CD4-positive, CD25-positive, alpha-beta regulatory T cell (primary cell): ENCODE measurements around the gene QTRT2. TPM values are rescaled to one million over a fixed set of nuclear protein-coding genes. Genes with fewer than 3 reads are reported as not detected.

ENCODE experiments used
- ATAC-seq, 2 donors: fragments of 150-1000 bp; cut with Tn5 transposase; one replicate each; pipeline ENCODE4 v1.10.0; 2021; ENCODE audit warnings: low read depth in 2 of 2, moderate number of reproducible peaks in 2 of 2, moderate library complexity in 1 of 2
- DNase-seq, 3 donors: peaks; one replicate each; pipeline versions ENCODE4 v3.0.0 to v3.0.0-alpha.2; 2012 to 2022; ENCODE audit warnings: mixed read lengths in 1 of 3
- H3K27ac ChIP-seq: one replicate; pipeline ENCODE4 v1.7.0; 2013; ENCODE audit warnings: mild to moderate bottlenecking, low read length; ENCODE audit not compliant: insufficient read depth, poor library complexity, severe bottlenecking
- H3K27me3 ChIP-seq: one replicate; pipeline ENCODE4 v1.7.0; 2013; ENCODE audit warnings: low read length; ENCODE audit not compliant: control insufficient read depth, insufficient read depth
- H3K36me3 ChIP-seq: one replicate; pipeline ENCODE4 v1.7.0; 2013; ENCODE audit warnings: mild to moderate bottlenecking, low read length, moderate library complexity; ENCODE audit not compliant: control insufficient read depth, insufficient read depth
- H3K4me1 ChIP-seq: 2 replicates; pipeline ENCODE4 v1.7.0; 2013; ENCODE audit warnings: mild to moderate bottlenecking, low read length; ENCODE audit not compliant: insufficient read depth, control insufficient read depth, poor library complexity, severe bottlenecking
- H3K4me3 ChIP-seq: one replicate; pipeline ENCODE4 v1.7.0; 2013; ENCODE audit warnings: low read depth, mild to moderate bottlenecking, low read length, moderate library complexity
- H3K9me3 ChIP-seq, 2 experiments: 1 replicate in 1 of 2; 2 replicates in 1 of 2; pipeline ENCODE4 v1.7.0; 2013; ENCODE audit warnings: low read length in 2 of 2, mild to moderate bottlenecking in 1 of 2, moderate library complexity in 1 of 2; ENCODE audit not compliant: control insufficient read depth in 2 of 2
- H3K27ac Mint-ChIP-seq, 3 donors: one replicate each; pipeline ENCODE4 v1.8.0; 2020 to 2022; ENCODE audit warnings: mild to moderate bottlenecking in 3 of 3, mixed read lengths in 3 of 3, moderate library complexity in 2 of 3
- H3K27me3 Mint-ChIP-seq: one replicate; pipeline ENCODE4 v1.8.0; 2022; ENCODE audit warnings: mild to moderate bottlenecking, mixed read lengths
- H3K36me3 Mint-ChIP-seq: one replicate; pipeline ENCODE4 v1.8.0; 2020; ENCODE audit warnings: mixed read lengths
- H3K4me1 Mint-ChIP-seq, 4 donors: one replicate each; pipeline ENCODE4 v1.8.0; 2020 to 2022; ENCODE audit warnings: mixed read lengths in 4 of 4, mild to moderate bottlenecking in 1 of 4
- H3K4me3 Mint-ChIP-seq, 4 donors: one replicate each; pipeline ENCODE4 v1.8.0; 2020 to 2022; ENCODE audit warnings: mild to moderate bottlenecking in 4 of 4, mixed read lengths in 4 of 4, moderate library complexity in 3 of 4
- H3K9me3 Mint-ChIP-seq, 7 donors: one replicate each; pipeline ENCODE4 v1.8.0; 2020 to 2022; ENCODE audit warnings: mixed read lengths in 7 of 7, mild to moderate bottlenecking in 3 of 7, moderate library complexity in 2 of 7
- polyA plus RNA-seq, 4 donors: library from polyadenylated mRNA; unstranded; fragments of 300-500 nt; fragmentation: Illumina TruSeq; gene quantifications; one replicate each; pipeline ENCODE4 v1.2.3, GENCODE V29; 2021
- total RNA-seq: library from RNA; stranded (reverse); gene quantifications from one replicate; pipeline ENCODE4 v1.2.3, GENCODE V29; 2022

QTRT2 gene
- total and polyA plus RNA-seq, 5 donors from 2014 or later: 8.3 to 40.2 (median 11.2) TPM

DNA sequence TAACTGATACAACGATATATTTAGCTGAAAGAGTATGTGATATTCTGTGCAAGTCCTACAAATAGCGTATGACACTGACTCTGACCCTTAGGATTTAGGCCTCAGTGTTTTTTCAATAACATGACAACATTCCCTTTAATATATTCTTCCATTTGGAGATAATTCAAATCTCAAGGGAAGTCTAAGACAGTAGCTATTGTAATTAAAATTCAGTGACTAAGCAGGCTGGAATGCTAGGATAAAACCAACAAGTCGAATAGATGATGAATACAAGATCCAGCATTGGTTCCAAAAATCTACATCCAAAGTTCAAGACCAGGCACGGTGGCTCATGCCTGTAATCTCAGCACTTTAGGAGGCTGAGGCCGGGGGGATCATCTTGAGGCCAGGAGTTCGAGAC lies 56.2 kb downstream of the QTRT2 start:
- Mint-ChIP-seq H3K27ac (no peak overlapping the region), H3K9me3 (peaks cover 0 to 1% (median 0%) of the 10 kb centered on the region in 7 donors), H3K36me3 (no peaks in the 10 kb centered on the region), H3K4me1 (peaks cover 0 to 1% (median 0%) of the 10 kb centered on the region in 4 donors), H3K4me3 (no peak overlapping the region), H3K27me3 (peaks cover 37% of the 10 kb centered on the region)
- no peak for DNase-seq
- ATAC-seq: no peak
- no peaks in the 10 kb centered on the region for H3K27me3 ChIP-seq
- H3K9me3 ChIP-seq: no peaks in the 10 kb centered on the region
- no peaks in the 10 kb centered on the region for H3K4me1 ChIP-seq
- H3K27ac ChIP-seq: no peak overlapping the region
- no peak overlapping the region for H3K4me3 ChIP-seq
- no peaks in the 10 kb centered on the region for H3K36me3 ChIP-seq

DNA sequence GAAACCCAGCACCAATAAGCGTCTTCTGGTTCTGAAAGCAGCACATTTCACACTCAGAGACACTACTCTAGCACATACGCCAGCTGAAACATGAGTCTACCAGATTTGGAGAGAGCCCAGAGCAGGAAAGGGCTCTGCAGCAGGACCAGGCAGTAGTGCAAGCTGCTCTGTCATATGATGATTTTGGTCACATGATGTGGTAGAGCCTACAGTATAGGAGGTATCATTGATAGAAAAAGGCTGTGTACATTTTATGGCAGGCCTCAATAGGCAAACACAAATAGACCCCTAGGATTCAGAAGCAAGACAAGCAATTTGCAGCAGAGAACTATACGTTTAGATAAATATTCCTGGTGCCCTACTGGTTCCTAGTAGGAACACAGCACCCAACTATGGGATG lies 58.2 kb downstream of the QTRT2 start:
- Mint-ChIP-seq H3K4me1 (no peaks in the 10 kb centered on the region), H3K27ac (no peak overlapping the region), H3K9me3 (peaks cover 0 to 1% (median 0%) of the 10 kb centered on the region in 7 donors), H3K4me3 (no peak overlapping the region), H3K27me3 (peaks cover 27% of the 10 kb centered on the region), H3K36me3 (no peaks in the 10 kb centered on the region)
- DNase-seq: no peak
- H3K4me1 ChIP-seq: no peaks in the 10 kb centered on the region
- H3K27ac ChIP-seq: no peak overlapping the region
- no peaks in the 10 kb centered on the region for H3K36me3 ChIP-seq
- no peaks in the 10 kb centered on the region for H3K27me3 ChIP-seq
- no peak overlapping the region for H3K4me3 ChIP-seq
- ATAC-seq: no peak
- H3K9me3 ChIP-seq: no peaks in the 10 kb centered on the region

DNA sequence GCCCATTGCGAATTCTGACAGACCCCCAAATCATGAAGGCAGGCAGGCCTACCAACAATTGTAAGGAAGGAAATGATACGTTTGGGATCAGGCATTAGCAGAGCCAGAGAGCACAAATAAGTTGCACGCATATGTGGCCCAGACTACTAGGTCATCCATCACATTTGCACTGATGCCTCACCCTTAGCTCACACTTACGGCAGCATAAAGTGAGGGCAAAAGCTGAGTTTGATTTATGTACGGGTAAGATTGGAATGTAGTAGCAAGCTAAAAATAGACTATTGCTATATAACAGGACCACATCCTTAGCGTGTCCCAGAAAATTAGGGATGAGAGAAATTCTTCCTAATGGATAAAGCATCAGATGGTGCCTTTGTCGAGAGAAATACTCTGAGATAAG lies 58.6 kb downstream of the QTRT2 start:
- no peak for ATAC-seq
- H3K4me3 Mint-ChIP-seq: no peak overlapping the region
- peaks cover 23% of the 10 kb centered on the region for H3K27me3 Mint-ChIP-seq
- DNase-seq: no peak
- Histone ChIP-seq H3K27me3 (no peaks in the 10 kb centered on the region), H3K4me3 (no peak overlapping the region), H3K36me3 (no peaks in the 10 kb centered on the region), H3K27ac (no peak overlapping the region), H3K4me1 (no peaks in the 10 kb centered on the region), H3K9me3 (no peaks in the 10 kb centered on the region)
- H3K27ac Mint-ChIP-seq: no peak overlapping the region
- no peaks in the 10 kb centered on the region for H3K36me3 Mint-ChIP-seq
- H3K4me1 Mint-ChIP-seq: no peaks in the 10 kb centered on the region
- peaks cover 0 to 1% (median 0%) of the 10 kb centered on the region in 7 donors for H3K9me3 Mint-ChIP-seq

DNA sequence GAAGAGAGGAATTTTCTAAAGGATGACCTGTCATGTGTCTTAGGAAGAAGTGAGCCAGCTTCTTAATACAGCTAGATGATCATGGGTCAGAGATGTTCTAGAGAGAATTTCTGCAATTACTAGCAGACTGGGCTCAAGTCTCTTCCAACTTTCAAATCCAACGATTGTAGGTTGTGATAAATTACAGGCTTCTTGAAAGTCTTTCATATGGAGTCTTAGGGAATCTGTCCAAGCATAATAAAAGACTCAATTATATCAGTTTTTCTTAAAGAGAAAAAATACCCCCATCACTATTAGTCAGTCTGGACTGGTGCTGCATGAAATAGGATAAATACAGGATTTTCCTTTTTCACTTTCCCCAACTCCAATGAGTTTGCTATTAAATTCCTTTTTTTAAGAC lies 63.2 kb downstream of the QTRT2 start:
- Mint-ChIP-seq H3K27ac (no peak overlapping the region), H3K4me3 (no peak overlapping the region), H3K36me3 (no peaks in the 10 kb centered on the region), H3K4me1 (no peaks in the 10 kb centered on the region), H3K27me3 (no peaks in the 10 kb centered on the region), H3K9me3 (no peaks in the 10 kb centered on the region)
- Histone ChIP-seq H3K27me3 (no peaks in the 10 kb centered on the region), H3K4me1 (no peaks in the 10 kb centered on the region), H3K9me3 (no peaks in the 10 kb centered on the region), H3K27ac (no peak overlapping the region), H3K4me3 (no peak overlapping the region), H3K36me3 (no peaks in the 10 kb centered on the region)
- DNase-seq: no peak
- no peak for ATAC-seq

DNA sequence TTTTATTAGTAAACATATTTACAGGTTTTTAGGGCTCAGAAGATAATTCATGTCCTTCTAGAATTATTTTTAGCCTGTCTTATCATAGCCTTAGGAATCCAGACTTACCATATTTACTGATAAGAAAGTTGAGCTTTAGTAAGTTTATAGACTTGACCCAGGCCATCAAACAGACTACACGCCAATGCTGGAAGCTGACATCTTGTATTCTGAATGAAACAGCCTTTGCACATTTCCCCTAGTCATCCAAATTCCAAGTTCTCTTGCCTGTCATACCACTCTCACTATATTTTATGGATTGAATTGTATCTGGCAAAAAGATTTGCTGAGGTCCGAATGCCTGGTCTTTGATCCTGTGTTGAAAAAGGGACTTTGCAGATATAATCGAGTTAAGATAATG lies 63.7 kb downstream of the QTRT2 start:
- Histone ChIP-seq H3K4me1 (no peaks in the 10 kb centered on the region), H3K27ac (no peak overlapping the region), H3K27me3 (no peaks in the 10 kb centered on the region), H3K9me3 (no peaks in the 10 kb centered on the region), H3K4me3 (no peak overlapping the region), H3K36me3 (no peaks in the 10 kb centered on the region)
- DNase-seq (no peak), ATAC-seq (no peak)
- no peak overlapping the region for H3K27ac Mint-ChIP-seq
- H3K4me1 Mint-ChIP-seq: no peaks in the 10 kb centered on the region
- no peaks in the 10 kb centered on the region for H3K36me3 Mint-ChIP-seq
- no peaks in the 10 kb centered on the region for H3K9me3 Mint-ChIP-seq
- H3K27me3 Mint-ChIP-seq: no peaks in the 10 kb centered on the region
- no peak overlapping the region for H3K4me3 Mint-ChIP-seq

DNA sequence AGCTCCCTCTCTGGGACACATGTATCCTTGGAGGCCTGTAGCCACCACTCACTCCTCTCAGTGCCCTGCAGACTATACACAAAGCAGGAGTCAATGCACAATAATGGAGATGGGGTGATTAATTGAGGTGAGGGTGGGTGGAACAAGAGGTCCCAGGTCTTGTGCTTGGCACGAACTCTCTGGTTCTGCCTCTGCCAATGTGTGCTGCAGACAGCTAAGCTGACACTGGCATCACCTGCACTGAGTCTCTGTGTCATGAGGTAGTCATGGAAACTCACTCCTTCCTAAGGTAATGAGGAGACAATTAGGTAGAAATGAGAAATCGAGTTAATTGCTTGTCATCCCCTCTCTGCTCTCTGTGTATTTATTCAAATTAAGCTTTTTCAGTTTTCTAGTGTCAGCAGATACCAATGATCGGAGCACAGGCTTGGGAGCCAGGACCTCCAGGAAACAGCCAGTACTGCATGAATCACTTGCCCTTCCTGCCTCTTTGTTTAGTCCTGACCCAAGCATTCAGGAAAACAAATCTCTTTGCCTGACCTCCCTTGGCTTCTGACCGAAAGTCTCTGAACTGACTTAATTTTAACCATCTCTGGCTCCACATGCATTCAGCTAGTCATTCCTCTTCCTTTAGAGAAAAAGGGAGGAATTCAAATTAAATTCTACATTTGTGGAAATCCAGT lies 65.6 kb downstream of the QTRT2 start:
- DNase-seq: no peak
- no peak for ATAC-seq
- H3K4me3 Mint-ChIP-seq: no peak overlapping the region

DNA sequence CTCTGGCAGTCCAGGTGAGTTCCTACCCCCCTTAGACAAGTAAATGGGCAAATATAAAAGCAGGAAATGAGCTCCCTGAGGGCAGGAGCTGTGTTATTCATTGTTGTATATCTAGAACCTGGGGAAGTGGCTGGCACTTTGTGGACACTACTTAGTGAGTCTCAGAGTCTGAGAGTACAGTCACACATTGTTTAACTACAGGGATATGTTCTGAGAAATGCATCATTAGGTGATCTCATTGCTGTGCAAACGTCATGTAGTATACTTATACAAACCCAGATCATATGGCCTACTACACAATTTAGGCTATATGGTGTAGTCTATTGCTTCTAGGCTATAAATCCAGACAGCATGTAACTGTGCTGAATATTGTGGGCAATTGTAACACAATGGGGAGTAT lies 69.9 kb downstream of the QTRT2 start:
- no peaks in the 10 kb centered on the region for H3K4me1 Mint-ChIP-seq
- H3K27ac ChIP-seq: no peak overlapping the region
- DNase-seq (no peak), ATAC-seq (no peak)
- no peaks in the 10 kb centered on the region for H3K4me1 ChIP-seq
- no peak overlapping the region for H3K4me3 Mint-ChIP-seq
- H3K9me3 Mint-ChIP-seq: no peaks in the 10 kb centered on the region
- H3K27me3 Mint-ChIP-seq: no peaks in the 10 kb centered on the region
- no peak overlapping the region for H3K4me3 ChIP-seq
- H3K27ac Mint-ChIP-seq: no peak overlapping the region
- H3K9me3 ChIP-seq: no peaks in the 10 kb centered on the region
- no peaks in the 10 kb centered on the region for H3K27me3 ChIP-seq
- no peaks in the 10 kb centered on the region for H3K36me3 Mint-ChIP-seq
- H3K36me3 ChIP-seq: no peaks in the 10 kb centered on the region

More for the DNA sequence above, 65.6 kb downstream of the QTRT2 start:
- no peaks in the 10 kb centered on the region for H3K4me1 ChIP-seq
- H3K4me1 Mint-ChIP-seq: no peaks in the 10 kb centered on the region
- no peak overlapping the region for H3K4me3 ChIP-seq
- H3K36me3 Mint-ChIP-seq: no peaks in the 10 kb centered on the region
- no peak overlapping the region for H3K27ac Mint-ChIP-seq
- H3K9me3 ChIP-seq: no peaks in the 10 kb centered on the region
- no peaks in the 10 kb centered on the region for H3K9me3 Mint-ChIP-seq
- no peaks in the 10 kb centered on the region for H3K27me3 ChIP-seq
- H3K36me3 ChIP-seq: no peaks in the 10 kb centered on the region
- H3K27me3 Mint-ChIP-seq: no peaks in the 10 kb centered on the region
- H3K27ac ChIP-seq: no peak overlapping the region

DNA sequence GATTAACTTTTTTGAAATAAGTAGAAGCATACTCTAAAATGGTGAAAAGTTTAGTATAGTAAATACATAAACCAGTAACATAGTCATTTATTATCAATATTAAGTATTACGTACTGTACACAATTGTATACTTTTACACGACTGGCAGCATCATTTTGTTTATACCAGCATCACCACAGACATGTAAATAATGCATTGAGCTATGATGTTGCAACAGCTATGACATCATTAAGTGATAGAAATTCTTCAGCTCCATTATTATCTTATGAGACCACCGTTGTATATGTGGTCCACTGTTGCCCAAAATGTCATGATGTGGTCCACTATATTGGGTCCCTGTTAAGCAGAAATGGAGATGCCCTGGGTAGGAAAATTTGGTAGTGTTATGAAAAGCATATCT lies 71.0 kb downstream of the QTRT2 start:
- H3K27me3 Mint-ChIP-seq: peaks cover 4% of the 10 kb centered on the region
- ATAC-seq (no peak), DNase-seq (no peak)
- H3K27me3 ChIP-seq: no peaks in the 10 kb centered on the region
- no peak overlapping the region for H3K27ac ChIP-seq
- no peaks in the 10 kb centered on the region for H3K36me3 ChIP-seq
- no peaks in the 10 kb centered on the region for H3K9me3 ChIP-seq
- no peaks in the 10 kb centered on the region for H3K36me3 Mint-ChIP-seq
- no peak overlapping the region for H3K4me3 ChIP-seq
- H3K4me1 Mint-ChIP-seq: peaks cover 0 to 6% (median 0%) of the 10 kb centered on the region in 4 donors
- H3K4me3 Mint-ChIP-seq: no peak overlapping the region
- H3K9me3 Mint-ChIP-seq: peaks cover 0 to 2% (median 0%) of the 10 kb centered on the region in 7 donors
- no peaks in the 10 kb centered on the region for H3K4me1 ChIP-seq
- H3K27ac Mint-ChIP-seq: no peak overlapping the region
